ENCODE results near the gene MIER2.

Gene MIER2

DNA sequence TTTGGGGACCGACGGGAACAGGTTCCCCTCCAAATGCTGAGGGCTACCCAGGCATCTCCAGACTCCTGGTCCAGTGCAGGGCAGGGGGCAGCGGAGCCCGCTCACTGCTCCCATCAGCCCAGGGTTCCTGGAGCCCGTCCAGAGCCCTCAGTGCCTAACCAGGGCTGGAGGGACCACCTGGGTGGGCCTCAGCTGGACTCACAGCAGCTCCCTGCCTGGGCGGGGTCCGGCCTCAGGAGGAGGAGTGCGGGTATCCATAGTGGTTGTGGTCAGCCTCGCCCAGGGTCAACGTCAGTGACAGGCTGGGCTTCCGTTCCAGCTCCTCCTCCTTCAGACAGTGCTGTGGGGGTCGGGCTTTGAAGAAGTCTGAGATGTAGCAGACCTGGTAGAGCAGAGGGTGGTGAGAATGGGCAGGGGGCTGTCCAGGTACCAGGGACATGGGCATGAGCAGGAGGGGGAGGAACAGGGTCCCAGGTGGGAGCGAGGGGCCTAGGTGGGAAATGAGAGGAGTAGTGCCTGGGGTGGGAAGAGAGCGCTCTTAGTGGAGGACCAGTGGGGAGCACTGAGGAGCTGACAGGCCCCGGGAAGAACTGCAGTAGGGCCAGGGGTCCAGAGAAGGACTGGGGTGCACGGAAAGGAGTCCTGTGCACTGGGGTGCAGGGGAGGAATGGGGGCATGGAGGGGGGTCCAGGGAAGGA, 63.3 kb downstream of the MIER2 start:
- Histone ChIP-seq H3K4me3 (IDR thresholded peaks at IDR 0.05; ENCODE audit: insufficient read depth, low read depth, low read length) (no peak overlapping the region), H3K27me3 (ENCODE audit: insufficient read depth, low read depth) (peaks cover 18% of the 10 kb centered on the region; the same call in 1 of the 2 replicates), H2AFZ (ENCODE audit: low read depth) (no peak overlapping the region), H3K4me2 (no peak overlapping the region), H3K36me3 (ENCODE audit: insufficient read depth) (no peaks in the 10 kb centered on the region), H3K4me1 (ENCODE audit: low read depth, poor library complexity, severe bottlenecking) (no peaks in the 10 kb centered on the region), H3K9ac (no peak overlapping the region), H4K20me1 (ENCODE audit: insufficient read depth) (no peaks in the 10 kb centered on the region), H3K27ac (no peak overlapping the region), H3K79me2 (ENCODE audit: insufficient read depth, low read depth) (no peaks in the 10 kb centered on the region)
- TF ChIP-seq, protein P1, sequence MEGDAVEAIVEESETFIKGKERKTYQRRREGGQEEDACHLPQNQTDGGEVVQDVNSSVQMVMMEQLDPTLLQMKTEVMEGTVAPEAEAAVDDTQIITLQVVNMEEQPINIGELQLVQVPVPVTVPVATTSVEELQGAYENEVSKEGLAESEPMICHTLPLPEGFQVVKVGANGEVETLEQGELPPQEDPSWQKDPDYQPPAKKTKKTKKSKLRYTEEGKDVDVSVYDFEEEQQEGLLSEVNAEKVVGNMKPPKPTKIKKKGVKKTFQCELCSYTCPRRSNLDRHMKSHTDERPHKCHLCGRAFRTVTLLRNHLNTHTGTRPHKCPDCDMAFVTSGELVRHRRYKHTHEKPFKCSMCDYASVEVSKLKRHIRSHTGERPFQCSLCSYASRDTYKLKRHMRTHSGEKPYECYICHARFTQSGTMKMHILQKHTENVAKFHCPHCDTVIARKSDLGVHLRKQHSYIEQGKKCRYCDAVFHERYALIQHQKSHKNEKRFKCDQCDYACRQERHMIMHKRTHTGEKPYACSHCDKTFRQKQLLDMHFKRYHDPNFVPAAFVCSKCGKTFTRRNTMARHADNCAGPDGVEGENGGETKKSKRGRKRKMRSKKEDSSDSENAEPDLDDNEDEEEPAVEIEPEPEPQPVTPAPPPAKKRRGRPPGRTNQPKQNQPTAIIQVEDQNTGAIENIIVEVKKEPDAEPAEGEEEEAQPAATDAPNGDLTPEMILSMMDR (conservative IDR thresholded peaks at IDR 0.05; ENCODE audit: low read depth, low read length) = no peak

DNA sequence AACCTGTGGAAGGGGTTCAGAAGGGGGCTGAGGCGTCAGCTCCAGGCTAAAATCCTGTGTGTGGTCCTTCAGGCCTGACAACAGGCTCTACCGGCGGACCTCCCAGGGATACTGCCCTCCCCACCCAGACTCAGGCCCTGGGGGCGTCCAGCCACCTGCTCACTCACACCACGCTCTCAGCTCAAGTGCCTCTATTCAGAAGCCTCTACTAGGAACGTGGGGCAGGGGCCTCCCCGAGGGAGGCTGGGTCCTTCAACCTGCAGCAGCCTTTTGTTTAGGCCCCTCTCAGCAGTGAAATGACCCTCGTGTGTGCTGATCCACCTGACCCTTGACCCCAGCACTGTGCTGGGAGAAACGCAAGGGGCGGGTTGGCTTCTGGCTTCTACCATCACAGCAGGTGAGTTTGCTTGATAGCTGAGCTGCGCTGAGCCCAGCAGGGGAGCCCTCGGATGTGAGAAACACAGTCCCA, 64.0 kb downstream of the MIER2 start:
- Histone ChIP-seq H3K36me3 (ENCODE audit: insufficient read depth) (no peaks in the 10 kb centered on the region), H3K4me1 (ENCODE audit: low read depth, poor library complexity, severe bottlenecking) (no peaks in the 10 kb centered on the region), H2AFZ (ENCODE audit: low read depth) (no peak overlapping the region), H3K79me2 (ENCODE audit: insufficient read depth, low read depth) (no peaks in the 10 kb centered on the region), H3K4me3 (IDR thresholded peaks at IDR 0.05; ENCODE audit: insufficient read depth, low read depth, low read length) (no peak overlapping the region), H3K4me2 (no peak overlapping the region), H3K27ac (no peak overlapping the region), H4K20me1 (ENCODE audit: insufficient read depth) (no peaks in the 10 kb centered on the region), H3K9ac (no peak overlapping the region), H3K27me3 (ENCODE audit: insufficient read depth, low read depth) (peaks cover 24% of the 10 kb centered on the region; the same call in 1 of the 2 replicates)
- TF ChIP-seq, protein P1 (conservative IDR thresholded peaks at IDR 0.05; ENCODE audit: low read depth, low read length) = no peak

DNA sequence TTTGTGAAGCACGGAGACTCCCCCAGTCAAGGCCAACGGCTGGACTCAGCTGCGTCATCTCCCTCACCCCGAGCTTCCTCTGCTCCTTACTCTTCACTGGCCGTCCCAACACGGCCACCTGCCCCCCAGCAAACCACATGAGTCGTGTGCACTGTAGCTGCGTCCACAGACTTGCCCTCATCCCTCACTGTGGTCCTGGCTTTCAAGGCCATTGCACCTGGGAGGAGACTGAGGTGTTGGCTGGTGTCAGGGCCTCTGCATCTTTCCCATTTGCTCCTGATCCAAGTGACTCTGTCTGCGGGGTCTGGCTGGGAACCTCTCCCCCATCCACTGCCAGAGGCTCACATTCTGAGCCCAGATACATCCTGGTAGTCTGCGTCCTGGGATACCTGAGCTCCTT, 64.9 kb downstream of the MIER2 start:
- H3K9ac ChIP-seq = no peak overlapping the region
- H3K27ac ChIP-seq = no peak overlapping the region
- no peaks in the 10 kb centered on the region for H3K79me2 ChIP-seq (ENCODE audit: insufficient read depth, low read depth)
- TF ChIP-seq, protein P1 (conservative IDR thresholded peaks at IDR 0.05; ENCODE audit: low read depth, low read length) = no peak
- H3K4me2 ChIP-seq = no peak overlapping the region
- peaks cover 29% of the 10 kb centered on the region; the same call in 1 of the 2 replicates for H3K27me3 ChIP-seq (ENCODE audit: insufficient read depth, low read depth)
- H3K36me3 ChIP-seq (ENCODE audit: insufficient read depth) = no peaks in the 10 kb centered on the region
- no peak overlapping the region for H2AFZ ChIP-seq (ENCODE audit: low read depth)
- H3K4me3 ChIP-seq (IDR thresholded peaks at IDR 0.05; ENCODE audit: insufficient read depth, low read depth, low read length) = no peak overlapping the region
- H3K4me1 ChIP-seq (ENCODE audit: low read depth, poor library complexity, severe bottlenecking) = no peaks in the 10 kb centered on the region
- H4K20me1 ChIP-seq (ENCODE audit: insufficient read depth) = no peaks in the 10 kb centered on the region

DNA sequence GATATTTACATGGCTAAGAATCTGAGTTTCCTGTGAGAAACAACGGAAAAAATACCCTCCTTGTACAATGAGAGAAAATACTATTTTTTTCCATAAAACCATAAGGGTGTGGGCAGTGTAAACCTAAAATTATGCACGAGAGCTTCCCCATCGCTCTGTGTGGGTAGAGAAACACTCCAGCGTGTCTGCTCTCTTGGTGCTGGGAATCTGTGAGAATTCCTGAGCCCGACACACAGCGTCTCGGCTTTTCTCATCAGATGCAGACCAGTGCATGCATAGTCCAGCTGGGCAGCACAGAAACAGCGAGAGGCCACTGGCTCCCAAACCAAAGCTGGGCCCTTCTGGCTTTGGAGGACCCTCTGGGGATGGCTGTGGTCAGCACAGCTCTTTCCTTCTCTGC, 65.4 kb downstream of the MIER2 start:
- H3K4me1 ChIP-seq (ENCODE audit: low read depth, poor library complexity, severe bottlenecking) = no peaks in the 10 kb centered on the region
- no peak overlapping the region for H3K4me2 ChIP-seq
- H2AFZ ChIP-seq (ENCODE audit: low read depth) = no peak overlapping the region
- no peak overlapping the region for H3K4me3 ChIP-seq (IDR thresholded peaks at IDR 0.05; ENCODE audit: insufficient read depth, low read depth, low read length)
- no peaks in the 10 kb centered on the region for H3K79me2 ChIP-seq (ENCODE audit: insufficient read depth, low read depth)
- H3K9ac ChIP-seq = no peak overlapping the region
- no peaks in the 10 kb centered on the region for H4K20me1 ChIP-seq (ENCODE audit: insufficient read depth)
- H3K27me3 ChIP-seq (ENCODE audit: insufficient read depth, low read depth) = peaks cover 32% of the 10 kb centered on the region; the same call in 1 of the 2 replicates
- no peak overlapping the region for H3K27ac ChIP-seq
- TF ChIP-seq, protein P1 (conservative IDR thresholded peaks at IDR 0.05; ENCODE audit: low read depth, low read length) = no peak
- no peaks in the 10 kb centered on the region for H3K36me3 ChIP-seq (ENCODE audit: insufficient read depth)
